Suprapubic skin (tissue), 4 donors: Measurements from ENCODE around the gene FGFR3. TPM values are rescaled to one million over a fixed set of nuclear protein-coding genes. Genes with fewer than 3 reads are reported as not detected.

Experiments used
- DNase-seq, 2 donors: peaks; one replicate each; pipeline ENCODE4 v3.0.0-alpha.2; 2019; ENCODE audit warnings: low spot score in 2 of 2
- H3K27ac ChIP-seq: fragments of 200-600 bp; sonication (generic); one replicate; pipeline ENCODE4 v1.5.1; 2019
- H3K27me3 ChIP-seq: fragments of 200-600 bp; sonication (generic); one replicate; pipeline ENCODE4 v1.5.1; 2019
- H3K36me3 ChIP-seq: fragments of 200-600 bp; sonication (generic); one replicate; pipeline ENCODE4 v1.5.1; 2019
- H3K4me1 ChIP-seq: fragments of 200-600 bp; sonication (generic); one replicate; pipeline ENCODE4 v1.5.1; 2019
- H3K4me3 ChIP-seq: fragments of 200-600 bp; sonication (generic); one replicate; pipeline ENCODE4 v1.5.1; 2019; ENCODE audit warnings: mild to moderate bottlenecking
- H3K9me3 ChIP-seq: fragments of 200-600 bp; sonication (generic); one replicate; pipeline ENCODE4 v1.5.1; 2019
- CTCF ChIP-seq, 2 donors: fragments of 200-600 bp in 1 of 2; fragments of 450-650 bp in 1 of 2; sonication (generic) in 1 of 2; IDR thresholded peaks; one replicate each; pipeline ENCODE4 v1.5.1; 2016 to 2019; ENCODE audit warnings: antibody characterized with exemption in 2 of 2, mild to moderate bottlenecking in 1 of 2, moderate library complexity in 1 of 2
- EP300 ChIP-seq: sonication (generic); formaldehyde crosslinking; IDR thresholded peaks from one replicate; pipeline ENCODE4 v1.6.1; 2017; ENCODE audit warnings: antibody characterized with exemption
- POLR2A ChIP-seq, 2 donors: fragments of 450-650 bp; IDR thresholded peaks; one replicate each; pipeline ENCODE4 v1.6.1; 2017; ENCODE audit warnings: antibody characterized with exemption in 2 of 2, mild to moderate bottlenecking in 2 of 2, moderate library complexity in 2 of 2
- POLR2AphosphoS5 ChIP-seq, 3 donors: sonication (generic); formaldehyde crosslinking; IDR thresholded peaks; one replicate each; pipeline ENCODE4 v1.6.1; 2017; ENCODE audit warnings: antibody characterized with exemption in 3 of 3
- WGBS: methylation state at CpG from one replicate; pipeline ENCODE4 v1.1.5; 2018; 5-methylcytosine and 5-hydroxymethylcytosine counted together
- total RNA-seq, 4 donors: library from RNA; depleted of rRNA; stranded (reverse); fragments of >200 nt; gene quantifications; one replicate each; pipeline ENCODE4 v1.1.0, GENCODE V29; 2016

The FGFR3 gene
- total RNA-seq, 4 donors from 2014 or later, result 511 to 829 (median 662) TPM

- DNase-seq, result no peak
- WGBS, result 81% methylated on average over 31 of the region's 51 CpGs
- Histone ChIP-seq H3K36me3 (peaks cover 3% of the 10 kb centered on the region), H3K27me3 (no peaks in the 10 kb centered on the region), H3K9me3 (no peaks in the 10 kb centered on the region), H3K27ac (no peak overlapping the region), H3K4me3 (no peak overlapping the region), H3K4me1 (peaks cover 32% of the 10 kb centered on the region)
- TF ChIP-seq POLR2A (IDR thresholded peaks at IDR 0.05), result no peak
- no peak for TF ChIP-seq EP300
- no peak for TF ChIP-seq CTCF (IDR thresholded peaks at IDR 0.05)
- TF ChIP-seq POLR2AphosphoS5 (IDR thresholded peaks at IDR 0.05), result no peak
These were observed 10.7 kb downstream of the FGFR3 start for GRCh38 chr4:1803523-1804423.

- no peak for DNase-seq
- no peaks in the 10 kb centered on the region for H3K9me3 ChIP-seq
- 87% methylated on average over 24 of the region's 37 CpGs for WGBS
- no peak overlapping the region for H3K27ac ChIP-seq
- TF ChIP-seq POLR2A (IDR thresholded peaks at IDR 0.05) (no peak), CTCF (IDR thresholded peaks at IDR 0.05) (no peak), POLR2AphosphoS5 (IDR thresholded peaks at IDR 0.05) (no peak), EP300 (no peak)
- H3K4me3 ChIP-seq, result no peak overlapping the region
- H3K4me1 ChIP-seq, result peaks cover 32% of the 10 kb centered on the region
- no peaks in the 10 kb centered on the region for H3K27me3 ChIP-seq
- peaks cover 3% of the 10 kb centered on the region for H3K36me3 ChIP-seq
These were observed 11.8 kb downstream of the FGFR3 start for GRCh38 chr4:1804638-1805492.

- Histone ChIP-seq H3K4me3 (no peak overlapping the region), H3K27ac (no peak overlapping the region), H3K36me3 (peaks cover 3% of the 10 kb centered on the region), H3K9me3 (no peaks in the 10 kb centered on the region), H3K27me3 (no peaks in the 10 kb centered on the region), H3K4me1 (peaks cover 25% of the 10 kb centered on the region)
- DNase-seq, result no peak
- 90% methylated on average over 6 of the region's 47 CpGs for WGBS
- TF ChIP-seq POLR2AphosphoS5 (IDR thresholded peaks at IDR 0.05), result no peak
- no peak for TF ChIP-seq EP300
- no peak for TF ChIP-seq POLR2A (IDR thresholded peaks at IDR 0.05)
- TF ChIP-seq CTCF (IDR thresholded peaks at IDR 0.05), result no peak
These were observed 12.6 kb downstream of the FGFR3 start for GRCh38 chr4:1805493-1806222.

GRCh38 chr4:1806223-1806564 is 13.1 kb downstream of the FGFR3 start:
- 100% methylated on average over 2 of the region's 11 CpGs for WGBS
- H3K4me1 ChIP-seq, result peaks cover 20% of the 10 kb centered on the region
- H3K4me3 ChIP-seq, result no peak overlapping the region
- H3K27me3 ChIP-seq, result no peaks in the 10 kb centered on the region
- no peaks in the 10 kb centered on the region for H3K9me3 ChIP-seq
- no peak for DNase-seq
- H3K27ac ChIP-seq, result no peak overlapping the region
- TF ChIP-seq POLR2A (IDR thresholded peaks at IDR 0.05) (no peak), EP300 (no peak), POLR2AphosphoS5 (IDR thresholded peaks at IDR 0.05) (no peak), CTCF (IDR thresholded peaks at IDR 0.05) (no peak)
- peaks cover 6% of the 10 kb centered on the region for H3K36me3 ChIP-seq
